Left ventricle myocardium inferior (tissue), 1 donor: ENCODE results near the gene HOXB1. TPM values are rescaled to one million over a fixed set of nuclear protein-coding genes. Genes with fewer than 3 reads are reported as not detected.
"Not testable (repeated sequence)": the region's sequence is repeated elsewhere in the genome, so short reads cannot be mapped to it uniquely, and the experiment has no call there.

Experiments used
- DNase-seq: peaks from one replicate; pipeline ENCODE4 v3.0.0-alpha.2; 2020
- H3K27ac ChIP-seq: fragments of 200-600 bp; replicated peaks from 2 replicates; pipeline ENCODE4 v1.8.0; 2021
- H3K27me3 ChIP-seq: fragments of 200-600 bp; 2 replicates; pipeline ENCODE4 v1.8.0; 2021; ENCODE audit warnings: low read depth
- H3K36me3 ChIP-seq: fragments of 200-600 bp; 2 replicates; pipeline ENCODE4 v1.8.0; 2021
- H3K4me1 ChIP-seq: fragments of 200-600 bp; 2 replicates; pipeline ENCODE4 v1.8.0; 2021
- H3K4me3 ChIP-seq: fragments of 200-600 bp; 2 replicates; pipeline ENCODE4 v1.8.0; 2021; ENCODE audit warnings: mild to moderate bottlenecking, moderate library complexity
- H3K9me3 ChIP-seq: fragments of 200-600 bp; replicated peaks from 2 replicates; pipeline ENCODE4 v1.8.0; 2021
- intact Hi-C: fragments of 100-400 bp; cut with micrococcal nuclease; formaldehyde crosslinking; loops from one replicate; pipeline ENCODE4 v1.11.0; 2022
- total RNA-seq: library from RNA; stranded (reverse); fragmentation: NEBNext Ultra II Directional; extraction: Animal tissue kit (Norgen Biotek cat#: 25700); gene quantifications from one replicate; pipeline ENCODE4 v1.2.1, GENCODE V29; 2021
- TF ChIP-seq, protein P1 (sequence below): fragments of 200-600 bp; IDR thresholded peaks from 2 replicates; pipeline ENCODE4 v1.8.0; 2021; ENCODE audit warnings: antibody characterized with exemption, mild to moderate bottlenecking, borderline replicate concordance
- donor health status: DM: no; HTN: yes; CAD: no; lungs with severe emphysema.

HOXB1 gene
- total RNA-seq, 1 donor from 2014 or later, result not detected

DNA sequence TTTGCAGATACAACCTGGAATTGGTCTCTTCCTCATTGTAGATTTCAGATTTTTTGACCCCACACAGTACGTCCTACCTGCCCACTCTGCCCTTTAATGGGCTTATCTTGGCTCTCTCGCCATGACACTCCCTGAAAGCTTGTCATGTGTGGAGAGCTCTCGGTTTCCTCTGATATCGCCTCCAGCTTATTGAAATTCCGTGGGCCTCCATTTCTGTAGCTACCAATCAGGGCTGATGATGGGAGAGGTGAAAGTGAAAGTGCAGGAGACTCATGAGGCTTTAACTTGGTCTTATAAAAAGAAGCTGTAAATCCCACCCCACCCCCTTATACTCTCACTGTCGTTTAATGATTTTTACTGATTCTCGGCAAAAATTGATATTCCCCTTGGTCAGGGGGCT is 17.7 kb downstream of the HOXB1 start:
- no peaks in the 10 kb centered on the region for H3K4me1 ChIP-seq
- intact Hi-C loops, result no loop called here
- H3K27ac ChIP-seq, result no peak overlapping the region
- no peaks in the 10 kb centered on the region for H3K36me3 ChIP-seq
- peaks cover 100% of the 10 kb centered on the region for H3K27me3 ChIP-seq
- no peak overlapping the region for H3K4me3 ChIP-seq
- no peak for DNase-seq
- no peaks in the 10 kb centered on the region for H3K9me3 ChIP-seq
- TF ChIP-seq, protein P1, sequence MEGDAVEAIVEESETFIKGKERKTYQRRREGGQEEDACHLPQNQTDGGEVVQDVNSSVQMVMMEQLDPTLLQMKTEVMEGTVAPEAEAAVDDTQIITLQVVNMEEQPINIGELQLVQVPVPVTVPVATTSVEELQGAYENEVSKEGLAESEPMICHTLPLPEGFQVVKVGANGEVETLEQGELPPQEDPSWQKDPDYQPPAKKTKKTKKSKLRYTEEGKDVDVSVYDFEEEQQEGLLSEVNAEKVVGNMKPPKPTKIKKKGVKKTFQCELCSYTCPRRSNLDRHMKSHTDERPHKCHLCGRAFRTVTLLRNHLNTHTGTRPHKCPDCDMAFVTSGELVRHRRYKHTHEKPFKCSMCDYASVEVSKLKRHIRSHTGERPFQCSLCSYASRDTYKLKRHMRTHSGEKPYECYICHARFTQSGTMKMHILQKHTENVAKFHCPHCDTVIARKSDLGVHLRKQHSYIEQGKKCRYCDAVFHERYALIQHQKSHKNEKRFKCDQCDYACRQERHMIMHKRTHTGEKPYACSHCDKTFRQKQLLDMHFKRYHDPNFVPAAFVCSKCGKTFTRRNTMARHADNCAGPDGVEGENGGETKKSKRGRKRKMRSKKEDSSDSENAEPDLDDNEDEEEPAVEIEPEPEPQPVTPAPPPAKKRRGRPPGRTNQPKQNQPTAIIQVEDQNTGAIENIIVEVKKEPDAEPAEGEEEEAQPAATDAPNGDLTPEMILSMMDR, result no peak

DNA sequence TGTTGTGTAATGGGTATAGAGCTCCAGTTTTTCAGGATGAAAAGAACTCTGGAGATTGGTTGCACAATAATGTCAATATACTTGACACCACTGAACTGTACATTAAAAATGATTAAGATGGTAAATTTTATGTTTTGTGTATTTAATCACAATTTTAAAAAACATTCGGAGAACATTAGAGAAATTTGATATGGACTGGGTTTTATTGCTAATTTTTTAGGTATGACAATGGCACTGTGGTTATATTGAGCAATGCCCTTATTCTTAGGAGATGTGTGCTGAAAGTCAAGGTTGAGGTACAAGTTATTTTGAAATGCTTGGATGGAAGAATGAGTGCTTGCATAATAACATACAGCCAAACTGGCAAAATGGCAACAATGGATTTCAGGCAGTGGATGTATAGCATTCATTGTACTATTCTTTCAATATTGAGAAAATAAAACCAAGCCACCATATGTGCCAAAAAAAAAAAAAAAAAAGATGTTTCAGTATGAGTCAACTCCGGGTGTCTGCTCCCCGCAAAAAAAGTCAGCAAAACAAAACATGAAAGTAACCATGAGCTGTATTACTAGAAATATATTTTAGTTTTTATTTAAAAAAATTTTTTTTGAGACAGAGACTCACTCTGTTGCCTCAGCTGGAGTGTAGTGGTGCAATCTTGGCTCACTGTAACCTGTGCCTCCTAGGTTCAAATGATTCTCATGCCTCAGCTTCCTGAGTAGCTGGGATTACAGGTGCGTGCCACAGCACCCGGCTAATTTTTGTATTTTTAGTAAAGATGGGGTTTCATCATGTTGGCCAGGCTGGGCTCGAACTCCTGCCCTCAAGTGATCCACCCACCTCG is 19.8 kb downstream of the HOXB1 start:
- H3K9me3 ChIP-seq, result no peaks in the 10 kb centered on the region
- H3K36me3 ChIP-seq, result no peaks in the 10 kb centered on the region
- H3K4me1 ChIP-seq, result no peaks in the 10 kb centered on the region
- peaks cover 100% of the 10 kb centered on the region for H3K27me3 ChIP-seq
- H3K4me3 ChIP-seq, result no peak overlapping the region
- intact Hi-C loops, result no loop called here
- DNase-seq, result no peak
- no peak overlapping the region for H3K27ac ChIP-seq
- TF ChIP-seq, protein P1, result no peak

DNA sequence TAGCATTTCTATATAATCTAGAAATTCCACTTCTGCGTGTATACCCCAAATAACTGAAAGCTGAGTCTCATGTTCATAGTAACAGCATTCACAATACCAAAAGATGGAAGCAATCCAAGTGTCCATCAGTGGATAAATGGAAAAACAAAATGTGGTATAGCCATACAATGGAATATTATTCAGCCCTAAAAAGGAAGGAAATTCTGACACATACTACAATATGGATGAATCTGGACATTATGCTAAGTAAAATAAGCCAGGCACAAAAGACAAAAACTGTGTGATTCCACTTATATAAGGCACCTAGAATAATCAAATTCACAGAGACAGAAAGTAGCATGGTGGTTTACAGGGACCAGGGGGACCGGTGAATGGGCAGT is 20.4 kb downstream of the HOXB1 start:
- no peak overlapping the region for H3K27ac ChIP-seq
- H3K4me3 ChIP-seq, result no peak overlapping the region
- DNase-seq, result no peak
- TF ChIP-seq, protein P1, result no peak
- H3K36me3 ChIP-seq, result no peaks in the 10 kb centered on the region
- no peaks in the 10 kb centered on the region for H3K4me1 ChIP-seq
- no peaks in the 10 kb centered on the region for H3K9me3 ChIP-seq
- H3K27me3 ChIP-seq, result peaks cover 100% of the 10 kb centered on the region
- intact Hi-C loops, result no loop called here

DNA sequence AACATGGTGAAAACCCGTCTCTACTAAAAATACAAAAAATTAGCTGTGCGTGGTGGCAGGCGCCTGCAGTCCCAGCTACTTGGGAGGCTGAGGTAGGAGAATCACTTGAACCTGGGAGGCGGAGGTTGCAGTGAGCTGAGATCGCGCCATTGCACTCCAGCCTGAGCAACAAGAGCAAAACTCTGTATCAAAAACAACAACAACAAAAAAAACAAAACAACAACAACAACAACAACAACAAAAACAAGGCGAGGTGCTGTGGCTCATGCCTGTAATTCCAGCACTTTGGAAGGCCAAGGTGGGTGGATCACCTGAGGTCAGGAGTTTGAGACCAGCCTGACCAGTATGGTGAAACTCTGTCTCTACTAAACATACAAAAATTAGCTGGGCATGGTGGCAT is 21.1 kb downstream of the HOXB1 start:
- H3K27ac ChIP-seq, H3K36me3 ChIP-seq, intact Hi-C loops, DNase-seq, H3K4me1 ChIP-seq, H3K4me3 ChIP-seq, H3K9me3 ChIP-seq: not testable (repeated sequence)
- H3K27me3 ChIP-seq, result peaks cover 100% of the 10 kb centered on the region

DNA sequence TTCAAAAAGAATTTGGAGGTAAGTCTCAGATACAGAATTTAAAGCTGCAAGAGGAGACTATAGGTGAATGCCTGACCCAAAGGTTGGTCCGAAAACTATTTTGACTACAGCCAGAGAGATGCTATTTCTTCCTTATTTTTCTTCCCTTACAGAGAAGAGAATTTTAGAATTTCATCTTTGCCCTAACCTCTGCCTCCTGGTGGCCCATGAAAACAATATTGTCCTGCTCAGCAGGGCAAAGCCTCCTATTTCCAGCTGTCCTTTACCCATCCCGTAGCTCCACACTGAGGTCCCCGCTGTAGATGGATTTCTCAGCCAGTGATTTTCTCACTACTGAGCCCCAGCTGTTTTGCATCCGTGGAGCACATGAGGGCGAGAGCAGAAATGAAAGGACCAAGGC is 24.6 kb downstream of the HOXB1 start:
- Histone ChIP-seq H3K4me3 (no peak overlapping the region), H3K27ac (no peak overlapping the region), H3K27me3 (peaks cover 100% of the 10 kb centered on the region), H3K4me1 (no peaks in the 10 kb centered on the region), H3K9me3 (no peaks in the 10 kb centered on the region), H3K36me3 (no peaks in the 10 kb centered on the region)
- no peak for DNase-seq
- TF ChIP-seq, protein P1, result no peak
- intact Hi-C loops, result no loop called here

DNA sequence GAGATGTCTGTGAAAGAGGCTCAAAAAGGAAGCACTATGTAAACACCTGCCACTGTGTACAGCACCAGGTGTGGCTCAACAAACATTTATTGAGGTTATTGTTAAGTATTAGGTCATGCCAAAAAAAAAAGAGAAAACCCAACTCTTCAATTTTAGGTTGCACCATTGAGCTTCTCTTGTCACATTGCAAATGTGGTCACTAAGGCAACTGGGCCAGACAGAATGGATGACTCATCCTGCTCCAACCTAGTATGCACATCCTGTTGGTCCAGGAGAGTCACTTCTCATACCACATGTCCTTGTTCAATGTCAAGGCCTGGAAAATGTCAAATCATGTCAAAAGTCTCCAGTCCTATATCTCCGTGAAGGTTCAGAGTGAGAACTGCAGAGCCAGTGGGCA is 25.0 kb downstream of the HOXB1 start:
- intact Hi-C loops, result no loop called here
- Histone ChIP-seq H3K27me3 (peaks cover 100% of the 10 kb centered on the region), H3K4me1 (no peaks in the 10 kb centered on the region), H3K9me3 (no peaks in the 10 kb centered on the region), H3K27ac (no peak overlapping the region), H3K36me3 (no peaks in the 10 kb centered on the region), H3K4me3 (no peak overlapping the region)
- no peak for DNase-seq
- TF ChIP-seq, protein P1, result no peak
